Measurements from ENCODE around the gene NIPAL1.

The NIPAL1 gene

DNA sequence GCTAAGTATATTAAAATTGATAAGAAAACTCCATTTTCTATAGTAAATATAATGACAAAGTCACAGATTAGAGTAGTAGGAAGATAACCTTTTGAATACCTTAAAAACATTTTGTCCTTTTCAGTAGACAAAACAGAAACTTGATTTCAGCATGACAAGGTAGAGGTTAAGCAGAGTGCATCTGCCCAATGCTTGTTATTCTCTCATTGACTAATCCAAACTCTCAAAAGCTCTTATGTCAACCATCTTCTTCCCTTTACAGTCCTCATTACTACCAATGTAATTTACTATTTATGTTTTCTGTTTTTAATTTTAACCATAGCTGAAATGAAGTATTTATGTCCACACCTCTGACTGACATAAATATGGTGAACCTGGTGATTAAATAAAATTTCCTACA lies 11.1 kb downstream of the NIPAL1 start:
- DNase-seq (ENCODE audit: low spot score), result no peak

DNA sequence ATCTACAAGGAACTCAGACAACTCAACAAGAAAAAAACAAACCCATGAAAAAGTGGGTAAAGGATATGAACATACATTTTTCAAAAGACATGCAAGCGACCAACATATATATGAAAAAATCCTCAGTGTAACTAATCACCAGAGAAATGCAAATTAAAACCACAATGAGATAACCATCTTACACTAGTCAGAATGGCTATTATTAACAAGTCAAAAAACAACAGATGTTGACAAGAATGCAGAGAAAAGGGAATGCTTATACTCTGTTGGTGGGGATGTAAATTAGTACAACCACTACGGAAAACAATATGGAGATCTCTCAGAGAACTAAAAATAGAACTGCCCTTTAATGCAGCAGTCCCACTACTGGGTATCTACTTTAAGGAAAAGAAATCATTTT lies 12.1 kb downstream of the NIPAL1 start:
- DNase-seq (ENCODE audit: low spot score), result no peak

DNA sequence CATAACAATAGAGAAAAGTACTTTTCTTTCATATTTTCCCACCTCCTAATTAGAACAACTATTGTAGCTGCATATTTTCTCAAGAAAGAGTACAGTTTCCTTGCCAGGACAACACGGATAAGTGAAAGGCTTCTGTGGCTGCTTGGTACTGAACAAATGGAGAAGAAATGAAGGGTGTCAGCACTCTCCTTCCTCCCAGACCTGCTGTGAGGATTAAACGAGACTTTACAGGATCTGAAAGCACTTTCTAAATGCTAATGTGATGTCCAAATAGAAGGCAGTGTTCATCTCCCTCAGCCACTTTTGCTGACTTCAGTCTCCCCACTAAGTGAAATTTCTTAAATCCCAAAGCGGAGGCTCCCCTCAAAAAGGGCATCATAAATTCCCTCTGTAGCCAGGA lies 13.9 kb downstream of the NIPAL1 start:
- DNase-seq (ENCODE audit: low spot score), result no peak

DNA sequence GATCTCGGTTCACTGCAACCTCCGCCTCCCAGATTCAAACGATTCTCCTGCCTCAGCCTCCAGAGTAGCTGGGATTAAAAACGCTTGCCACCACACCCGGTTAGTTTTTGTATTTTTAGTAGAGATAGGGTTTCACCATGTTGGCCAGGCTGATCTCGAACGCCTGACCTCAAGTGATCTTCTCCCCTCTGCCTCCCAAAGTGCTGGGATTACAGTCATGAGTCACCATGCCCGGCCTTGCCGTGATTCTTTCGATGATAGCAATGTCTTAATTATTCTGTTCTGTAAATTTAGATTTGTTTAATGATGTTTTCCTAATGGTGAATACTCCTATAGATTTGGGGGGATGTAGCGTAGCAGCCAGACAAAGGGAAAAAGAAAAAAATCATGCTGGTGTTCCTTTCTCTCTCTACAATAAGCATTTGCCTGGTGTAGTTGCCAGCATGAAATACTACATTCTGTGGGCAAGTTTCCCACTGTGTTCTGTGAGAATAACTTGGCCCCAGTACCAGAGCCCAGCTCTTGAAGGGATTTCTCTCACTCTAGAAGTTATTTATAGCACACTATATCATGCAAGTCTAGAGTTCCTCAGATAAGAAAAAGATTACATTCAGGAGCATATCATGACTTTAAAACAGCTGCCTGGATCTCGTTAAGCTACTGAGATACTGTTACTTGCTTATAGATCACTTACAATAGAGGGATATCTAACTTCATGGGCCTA lies 15.4 kb downstream of the NIPAL1 start:
- DNase-seq (ENCODE audit: low spot score), result no peak

DNA sequence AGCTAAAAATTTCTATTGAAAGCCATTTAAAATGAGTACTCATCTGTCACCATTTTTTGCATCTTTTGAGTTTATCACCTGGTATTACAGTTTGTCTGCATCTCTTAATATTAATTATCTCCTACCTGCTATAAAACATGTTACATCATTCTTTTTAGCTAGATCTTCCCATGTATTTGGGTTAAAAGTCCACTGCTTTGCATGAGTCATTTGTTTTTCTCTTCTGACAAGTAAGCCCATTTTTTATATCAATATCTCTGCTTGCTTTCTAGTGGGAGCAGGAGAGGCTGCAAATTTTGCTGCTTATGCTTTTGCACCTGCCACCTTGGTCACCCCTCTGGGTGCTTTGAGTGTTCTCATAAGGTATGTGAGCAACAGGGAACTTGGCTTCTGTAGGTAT lies 16.1 kb downstream of the NIPAL1 start:
- no peak for DNase-seq (ENCODE audit: low spot score)

DNA sequence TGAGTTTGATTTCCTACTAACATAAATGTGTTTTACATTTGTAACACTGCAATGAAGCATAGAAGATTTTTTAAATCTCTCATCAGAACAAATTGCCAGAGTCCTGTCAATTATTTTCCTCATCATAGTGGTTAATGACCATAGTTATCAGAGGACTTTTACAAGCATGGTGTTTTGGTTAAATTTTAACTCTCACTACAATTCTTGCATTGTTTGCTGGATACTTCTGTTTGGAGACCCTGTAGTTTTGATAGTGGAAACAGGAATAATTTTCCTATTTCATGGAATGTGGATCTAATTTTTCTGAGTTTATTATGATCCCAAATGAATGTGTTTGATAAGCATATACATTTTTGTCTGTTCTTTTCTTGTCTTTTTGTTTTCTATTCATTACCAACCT lies 16.8 kb downstream of the NIPAL1 start:
- DNase-seq (ENCODE audit: low spot score), result no peak

DNA sequence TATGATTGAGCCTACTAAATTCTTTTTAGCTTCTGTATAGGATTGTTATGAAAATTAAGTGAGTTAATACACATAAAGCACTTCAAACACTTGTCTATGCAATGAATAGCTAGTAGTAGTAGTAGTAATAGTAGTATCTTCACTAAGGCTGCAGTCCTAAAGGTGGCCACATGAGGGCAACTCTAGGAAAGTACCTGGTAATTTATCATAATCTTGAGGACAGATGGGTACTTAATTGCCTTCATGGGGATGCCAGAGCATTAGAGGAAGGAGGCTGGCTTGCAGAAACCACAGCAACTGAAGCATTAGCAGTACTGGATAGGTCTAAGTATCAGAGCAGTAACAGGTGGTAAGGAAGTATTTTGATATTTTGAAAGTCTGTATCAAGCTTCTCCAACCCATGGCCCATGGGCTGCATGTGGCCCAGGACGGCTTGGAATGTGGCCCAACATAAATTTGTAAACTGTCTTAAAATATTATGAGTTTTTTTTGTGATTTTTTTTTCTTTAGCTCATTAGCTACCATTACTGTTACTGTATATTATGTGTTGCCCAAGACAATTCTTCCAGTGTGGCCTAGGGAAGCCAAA lies 17.3 kb downstream of the NIPAL1 start:
- no peak for DNase-seq (ENCODE audit: low spot score)

DNA sequence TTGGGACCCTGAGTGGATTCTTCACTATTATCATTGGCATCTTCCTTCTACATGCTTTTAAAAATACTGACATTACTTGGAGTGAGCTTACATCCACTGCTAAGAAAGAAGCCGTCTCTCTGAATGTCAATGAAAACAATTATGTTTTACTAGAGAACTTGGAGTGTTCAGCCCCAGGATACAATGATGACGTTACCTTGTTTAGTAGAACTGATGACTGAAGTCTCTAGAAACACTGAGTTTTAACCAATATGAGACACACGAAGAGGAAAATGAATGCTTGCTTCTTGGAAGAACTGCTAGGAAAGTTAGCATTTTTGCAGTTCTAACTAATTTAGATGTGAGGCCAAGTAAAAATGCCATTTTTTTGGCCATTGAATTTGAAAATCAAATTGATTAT lies 19.4 kb downstream of the NIPAL1 start:
- DNase-seq (ENCODE audit: low spot score), result no peak

DNA sequence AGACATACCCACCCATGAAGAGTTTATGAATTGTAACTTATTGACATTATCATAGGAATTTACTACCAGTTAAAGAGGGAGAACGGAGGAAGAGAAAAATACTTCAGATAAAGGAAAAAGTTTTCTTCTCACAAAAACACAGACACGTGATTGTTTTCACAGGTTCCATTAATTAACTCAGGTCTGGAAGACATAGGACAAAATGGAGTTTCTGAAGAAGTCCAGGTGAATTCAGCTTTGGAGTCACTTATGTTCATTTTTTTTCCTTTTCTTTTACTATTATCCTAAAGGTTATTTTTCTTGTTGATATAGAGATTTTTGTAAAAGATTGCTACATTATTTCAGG lies 20.5 kb downstream of the NIPAL1 start:
- DNase-seq (ENCODE audit: low spot score), result no peak

DNA sequence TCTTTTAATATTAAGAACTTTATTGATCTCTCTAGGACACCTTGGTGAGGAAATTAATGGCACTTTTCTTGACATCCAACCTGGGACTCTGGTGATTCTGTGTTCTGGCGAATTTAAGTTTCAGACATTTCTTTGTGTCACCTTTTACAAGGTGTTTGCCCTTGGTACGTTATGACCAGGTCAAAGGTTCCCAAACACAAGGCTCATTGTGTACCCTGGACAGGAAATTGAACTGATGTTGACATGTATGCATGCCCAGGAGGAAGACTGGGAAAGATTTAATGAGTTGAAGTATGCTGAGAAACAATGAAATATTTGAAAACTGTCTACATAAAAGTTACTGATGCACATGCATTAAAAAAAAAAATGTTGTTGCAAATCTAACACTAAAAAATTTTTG lies 22.1 kb downstream of the NIPAL1 start:
- DNase-seq (ENCODE audit: low spot score), result no peak

DNA sequence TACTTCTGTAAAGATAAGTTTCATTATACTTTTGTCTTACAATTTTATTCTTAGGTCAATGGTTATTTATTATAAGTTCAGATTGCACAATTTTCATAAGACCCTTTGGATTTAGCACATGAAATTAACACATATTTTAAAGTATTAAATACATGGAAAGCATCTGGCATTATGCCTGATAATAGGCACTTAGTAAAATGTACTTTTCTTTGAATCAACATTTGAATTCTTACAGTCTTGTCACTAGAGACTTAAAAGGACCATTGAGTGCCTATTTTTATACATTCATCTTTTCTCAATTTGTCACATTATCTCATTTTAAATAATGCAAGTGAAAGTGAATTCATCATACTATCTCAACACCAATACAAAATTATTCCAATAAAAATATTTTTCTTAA lies 23.0 kb downstream of the NIPAL1 start:
- no peak for DNase-seq (ENCODE audit: low spot score)

DNA sequence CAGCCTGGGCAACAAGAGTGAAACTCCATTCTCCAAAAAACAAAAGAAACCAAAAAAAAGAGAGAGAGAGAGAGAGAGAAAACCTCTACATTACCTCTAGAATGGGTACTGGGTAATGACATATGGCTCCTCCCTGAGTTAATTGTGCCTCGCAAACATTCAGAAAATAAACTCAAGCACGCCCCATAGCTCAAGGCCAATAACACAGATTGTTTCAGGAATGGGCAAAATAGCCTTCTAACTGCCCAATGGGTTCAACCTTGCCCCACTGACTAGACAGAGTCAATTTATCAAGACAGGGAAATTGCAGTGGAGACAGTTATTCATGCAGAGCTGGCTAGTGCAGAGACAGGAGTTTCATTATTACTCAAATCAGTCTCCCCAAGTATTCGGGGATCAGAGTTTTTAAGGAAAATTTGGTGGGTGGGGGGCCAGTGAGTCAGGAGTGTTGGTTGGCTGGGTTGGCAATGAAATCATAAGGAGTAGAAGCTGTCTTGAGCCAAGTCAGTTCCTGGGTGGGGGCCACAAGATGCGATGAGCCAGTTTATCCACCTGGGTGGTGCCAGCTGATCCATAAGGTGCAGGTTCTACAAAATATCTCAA lies 25.1 kb downstream of the NIPAL1 start:
- no peak for DNase-seq (ENCODE audit: low spot score)

DNA sequence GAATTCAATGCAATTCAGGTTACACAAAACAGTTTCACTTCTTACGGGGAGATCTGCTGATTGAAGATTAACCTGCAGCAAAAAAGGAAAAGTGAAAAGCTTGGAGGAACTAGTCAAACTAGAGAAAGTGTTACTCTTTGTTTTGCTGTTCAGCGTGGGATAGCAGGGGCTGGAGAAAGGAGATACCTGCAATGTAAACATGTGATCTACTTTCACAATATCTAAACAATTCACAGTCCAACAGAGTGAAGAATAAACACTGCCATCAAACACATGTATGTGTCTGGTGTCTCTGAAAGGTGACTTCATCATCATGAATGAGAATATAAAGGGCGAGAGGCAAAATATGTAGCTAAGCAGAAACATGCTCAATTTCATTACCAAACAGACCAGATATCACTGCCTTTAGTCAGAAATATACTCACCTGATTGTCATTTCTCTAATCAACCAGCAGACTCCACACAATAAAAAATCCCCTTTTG lies 26.4 kb downstream of the NIPAL1 start:
- DNase-seq (ENCODE audit: low spot score), result no peak

DNA sequence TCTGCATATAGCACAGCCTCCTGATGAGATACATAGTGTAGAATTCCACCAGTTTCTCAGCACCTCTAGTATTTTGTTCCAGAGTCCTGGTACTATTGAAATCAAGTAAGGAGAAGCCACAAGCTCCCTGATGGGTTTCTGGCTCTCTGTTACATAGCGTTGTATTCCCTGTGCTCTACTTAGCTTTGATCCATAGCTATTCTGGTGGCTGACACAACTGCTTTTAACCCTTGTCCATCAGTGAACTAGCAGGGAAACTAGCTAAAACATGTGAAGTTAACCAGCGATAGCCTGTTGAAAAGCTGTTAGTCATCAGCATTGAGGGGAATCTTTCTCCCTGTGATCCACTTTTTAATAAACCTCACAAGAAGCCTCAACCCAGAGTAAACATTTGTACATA lies 26.9 kb downstream of the NIPAL1 start:
- DNase-seq (ENCODE audit: low spot score), result no peak

DNA sequence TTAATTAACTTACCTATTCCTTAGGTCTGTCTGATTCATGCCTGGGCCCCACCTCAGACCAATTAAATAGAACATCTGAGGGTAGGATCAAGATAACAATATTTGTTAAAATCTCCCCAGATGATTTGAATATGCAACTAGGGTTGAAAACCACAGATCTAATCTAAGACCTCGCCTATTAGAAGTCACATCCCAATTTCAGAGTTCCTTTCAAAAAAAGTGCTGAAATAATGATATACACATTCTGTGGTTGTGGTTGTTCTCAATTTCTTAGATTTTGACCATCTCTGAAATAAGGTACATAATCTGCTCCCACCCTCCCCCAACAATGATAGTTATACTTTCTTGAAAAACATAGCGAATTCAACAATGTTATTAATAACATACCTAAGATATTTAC lies 27.7 kb downstream of the NIPAL1 start:
- DNase-seq (ENCODE audit: low spot score), result no peak

DNA sequence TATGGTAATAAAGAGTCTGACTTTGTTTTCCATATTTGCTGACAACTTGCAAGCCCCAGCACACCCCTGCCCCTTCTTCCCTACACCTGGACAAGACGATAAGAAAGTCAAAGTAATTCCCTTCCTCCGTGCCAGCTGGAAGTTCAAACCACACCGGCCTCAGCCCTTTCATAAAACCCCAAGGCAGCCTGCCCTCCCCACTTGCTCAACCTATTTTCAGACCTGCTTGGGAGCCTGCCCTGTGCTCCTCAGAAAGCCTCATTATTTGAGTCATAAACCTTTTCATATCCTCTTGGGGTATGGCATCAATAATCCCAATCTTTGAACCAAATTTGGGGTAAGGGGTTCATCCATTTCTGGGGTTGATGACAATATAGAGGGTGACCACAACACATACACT lies 29.5 kb downstream of the NIPAL1 start:
- no peak for DNase-seq (ENCODE audit: low spot score)

DNA sequence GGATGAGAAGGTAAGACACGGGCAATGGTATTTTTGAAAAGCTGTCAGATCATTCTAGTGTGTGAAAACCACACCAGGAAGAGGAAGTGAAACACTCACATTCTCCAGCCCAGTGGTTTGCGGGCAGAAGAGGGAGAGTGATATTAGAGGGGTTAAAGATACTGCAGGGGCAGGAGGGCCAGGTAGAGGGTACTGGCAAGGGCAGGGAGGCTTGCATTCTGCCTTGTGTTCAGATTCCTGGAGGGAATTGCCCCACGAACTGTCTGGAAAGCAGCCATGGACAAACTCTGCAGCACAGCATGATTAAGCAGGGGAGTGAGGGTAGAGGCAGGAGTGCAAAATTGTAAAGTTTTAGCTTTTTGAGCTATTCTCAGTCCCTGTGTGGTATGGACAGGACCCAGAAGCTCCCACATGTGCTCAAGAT lies 30.9 kb downstream of the NIPAL1 start:
- peak; percentile 27 for DNase-seq (ENCODE audit: low spot score)

DNA sequence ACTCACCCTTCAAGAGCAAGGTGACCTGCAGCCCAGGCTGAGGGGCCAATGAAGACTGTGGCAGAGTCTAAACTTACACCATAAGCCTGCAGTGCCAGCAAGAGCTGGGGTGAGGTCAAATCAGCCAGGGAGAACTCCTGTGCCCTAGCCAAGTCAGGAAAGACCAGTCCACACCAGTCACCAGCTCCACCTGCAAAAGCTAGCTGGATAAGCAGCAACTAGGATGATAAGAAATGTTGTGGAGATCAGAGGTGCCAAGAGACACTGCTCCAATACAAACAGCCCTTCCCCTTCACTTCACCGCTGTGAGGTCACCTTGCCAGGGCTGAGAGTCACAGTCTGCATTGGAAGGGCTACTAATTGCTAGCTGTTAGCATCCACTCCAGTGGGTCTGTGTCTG lies 31.3 kb downstream of the NIPAL1 start:
- DNase-seq (ENCODE audit: low spot score), result no peak

DNA sequence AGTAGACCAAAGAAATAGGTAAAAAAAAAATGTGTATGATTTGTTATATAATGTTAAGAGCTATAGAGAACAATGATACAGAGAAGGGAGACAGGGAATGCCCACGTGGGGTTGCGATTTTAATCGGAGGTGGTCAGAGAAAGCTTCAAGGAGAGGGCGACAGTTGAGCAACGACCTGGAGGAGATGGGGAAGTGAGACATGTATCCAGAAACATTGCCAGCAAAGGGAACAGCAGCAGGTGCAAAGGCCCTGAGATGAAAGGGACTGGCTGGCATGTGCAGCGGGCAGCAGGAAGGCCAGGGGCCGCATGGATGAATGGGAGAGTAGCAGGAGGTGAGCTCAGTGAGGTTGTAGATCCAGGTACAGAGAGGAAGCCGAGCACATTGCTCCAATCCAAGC lies 32.9 kb downstream of the NIPAL1 start:
- no peak for DNase-seq (ENCODE audit: low spot score)

DNA sequence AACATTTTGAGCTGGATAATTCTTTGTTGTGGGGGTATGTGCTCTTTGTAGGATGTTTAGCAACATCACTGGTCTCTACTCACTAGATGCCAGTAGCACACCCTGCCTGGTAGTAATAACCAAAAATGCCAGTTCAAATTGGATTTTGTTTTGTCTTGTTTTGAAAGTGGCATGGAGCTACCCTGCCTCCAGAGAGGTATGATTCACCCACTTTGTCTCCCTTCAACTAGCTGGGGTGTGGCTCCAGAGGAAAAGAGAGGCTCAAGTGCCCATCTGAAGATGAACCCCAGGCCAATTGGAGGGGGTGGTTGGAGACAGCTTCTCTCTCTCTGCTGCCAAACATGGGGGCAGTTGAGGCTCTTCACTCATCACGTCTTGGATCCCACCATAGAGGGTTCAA lies 34.5 kb downstream of the NIPAL1 start:
- DNase-seq (ENCODE audit: low spot score), result no peak

DNA sequence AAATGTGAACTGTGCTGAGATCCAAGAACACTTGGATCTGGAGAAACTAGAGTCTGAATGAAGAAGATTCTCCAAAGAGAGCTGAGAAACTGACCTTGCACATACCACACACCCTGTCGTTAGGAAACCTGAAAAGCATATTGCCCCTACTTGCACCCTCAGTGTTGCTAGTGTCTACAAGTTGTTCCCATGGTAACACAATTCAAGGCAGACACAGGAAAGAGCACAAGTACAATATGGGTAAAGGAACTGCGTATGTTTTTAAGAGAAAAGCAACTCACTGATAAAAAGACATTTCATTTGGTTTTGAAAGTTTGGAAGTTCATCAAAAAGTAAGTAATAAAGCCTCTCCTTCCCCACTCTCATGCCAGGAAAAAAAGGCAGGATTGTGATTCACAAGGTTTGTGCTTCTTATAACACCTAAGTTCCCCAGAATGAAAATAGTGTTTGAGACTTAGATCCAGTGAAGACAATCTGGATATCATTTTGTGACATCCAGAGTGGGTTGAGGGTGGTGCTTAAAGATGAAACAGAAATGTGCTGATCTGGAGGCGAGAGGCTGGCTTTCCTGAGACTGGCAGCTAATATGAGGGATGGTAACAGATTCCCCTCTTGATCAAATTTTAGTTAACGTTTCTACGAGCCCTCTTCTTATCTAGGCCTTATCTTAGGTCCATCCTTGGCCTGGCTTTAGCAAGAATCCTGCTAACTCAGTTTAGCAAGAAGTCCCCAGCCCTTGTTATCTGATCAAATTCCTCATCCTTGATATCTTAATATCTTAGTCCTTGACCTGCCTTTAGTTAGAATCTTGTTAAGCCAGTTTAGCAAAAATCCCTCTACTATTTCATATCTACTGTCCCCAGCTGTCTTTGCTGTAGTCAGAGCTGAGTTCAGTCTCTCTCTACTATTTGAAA lies 42.3 kb downstream of the NIPAL1 start:
- DNase-seq (ENCODE audit: low spot score), result no peak

DNA sequence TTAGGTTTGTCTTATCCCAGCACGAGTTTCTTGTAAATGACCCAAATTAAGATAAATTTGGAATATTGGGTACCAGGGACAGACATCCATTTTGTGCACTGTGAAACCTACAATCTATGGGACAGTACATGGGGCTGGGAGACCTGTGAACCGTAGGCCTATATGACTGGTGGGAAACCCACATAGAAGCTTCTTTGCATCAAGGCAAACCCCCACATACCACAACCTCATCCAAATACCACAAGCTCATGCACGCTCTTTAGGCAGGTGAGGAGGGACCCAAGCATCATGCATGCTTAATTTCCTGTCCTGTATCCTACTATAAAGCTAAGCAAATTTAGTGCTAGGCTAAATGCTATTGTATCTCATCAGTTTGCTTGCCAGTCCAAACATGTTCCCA lies 47.8 kb downstream of the NIPAL1 start:
- DNase-seq (ENCODE audit: low spot score), result no peak

DNA sequence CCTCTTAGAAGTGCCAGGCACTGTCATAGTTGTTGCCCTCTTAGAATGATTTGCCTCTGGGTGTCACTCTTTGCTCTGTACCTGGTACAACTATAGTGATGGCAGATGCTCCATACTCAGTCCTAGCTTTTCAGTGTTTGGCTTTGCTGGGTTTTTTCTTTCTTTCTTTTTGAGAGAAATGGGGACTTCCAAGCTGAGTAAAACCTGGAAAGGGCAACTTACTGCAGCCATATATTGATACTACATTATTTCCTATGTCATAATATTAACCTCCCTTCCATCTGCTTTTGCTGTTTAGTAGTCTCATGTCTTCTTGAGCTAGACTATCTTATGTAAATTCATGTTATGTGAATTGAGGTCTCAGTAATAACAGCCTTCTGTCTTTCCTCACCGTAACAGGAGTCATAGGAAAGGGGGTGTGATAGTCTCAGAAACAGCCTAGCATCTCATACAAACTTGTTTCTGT lies 49.0 kb downstream of the NIPAL1 start:
- DNase-seq (ENCODE audit: low spot score), result no peak
